ENCODE data around the gene DSCAM. TPM values are rescaled to one million over a fixed set of nuclear protein-coding genes. Genes with fewer than 3 reads are reported as not detected.

The DSCAM gene
- total RNA-seq, 4 donors from 2014 or later = 0.03 TPM; not detected in 3

DNA sequence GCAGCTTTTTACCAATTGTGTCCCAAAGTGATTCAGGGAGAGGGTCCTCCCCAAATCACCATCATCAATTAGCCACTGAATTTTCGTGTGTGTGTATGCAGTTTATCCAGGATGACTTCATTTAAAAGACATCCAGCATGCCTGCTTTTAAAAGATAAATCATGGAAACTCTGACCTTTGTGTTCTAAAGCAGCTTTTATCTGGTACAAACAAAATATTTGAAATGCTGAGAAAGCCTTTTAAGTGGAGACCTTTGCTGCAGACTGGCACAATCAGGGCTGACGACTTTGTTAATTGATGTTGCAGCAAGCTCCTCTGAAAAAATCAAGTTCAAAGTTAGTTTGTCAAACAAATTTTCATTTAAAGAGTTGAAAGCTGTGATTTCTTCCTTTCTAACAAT lies 875.0 kb downstream of the DSCAM start:
- ATAC-seq = no peak
- Histone ChIP-seq H3K27me3 (peaks cover 0 to 4% (median 0%) of the 10 kb centered on the region in 3 donors), H3K9me3 (no peaks in the 10 kb centered on the region), H3K27ac (no peak overlapping the region), H3K4me3 (no peak overlapping the region), H3K36me3 (no peaks in the 10 kb centered on the region), H3K4me1 (no peaks in the 10 kb centered on the region)
- intact Hi-C loops (cut with DNase I; ENCODE audit: low total_unique reads) (no loop called here), in situ Hi-C loops (cut with MboI; ENCODE audit: low sequenced_read_pairs in 4 of 4) (no loop called here)
- TF ChIP-seq, protein P1, sequence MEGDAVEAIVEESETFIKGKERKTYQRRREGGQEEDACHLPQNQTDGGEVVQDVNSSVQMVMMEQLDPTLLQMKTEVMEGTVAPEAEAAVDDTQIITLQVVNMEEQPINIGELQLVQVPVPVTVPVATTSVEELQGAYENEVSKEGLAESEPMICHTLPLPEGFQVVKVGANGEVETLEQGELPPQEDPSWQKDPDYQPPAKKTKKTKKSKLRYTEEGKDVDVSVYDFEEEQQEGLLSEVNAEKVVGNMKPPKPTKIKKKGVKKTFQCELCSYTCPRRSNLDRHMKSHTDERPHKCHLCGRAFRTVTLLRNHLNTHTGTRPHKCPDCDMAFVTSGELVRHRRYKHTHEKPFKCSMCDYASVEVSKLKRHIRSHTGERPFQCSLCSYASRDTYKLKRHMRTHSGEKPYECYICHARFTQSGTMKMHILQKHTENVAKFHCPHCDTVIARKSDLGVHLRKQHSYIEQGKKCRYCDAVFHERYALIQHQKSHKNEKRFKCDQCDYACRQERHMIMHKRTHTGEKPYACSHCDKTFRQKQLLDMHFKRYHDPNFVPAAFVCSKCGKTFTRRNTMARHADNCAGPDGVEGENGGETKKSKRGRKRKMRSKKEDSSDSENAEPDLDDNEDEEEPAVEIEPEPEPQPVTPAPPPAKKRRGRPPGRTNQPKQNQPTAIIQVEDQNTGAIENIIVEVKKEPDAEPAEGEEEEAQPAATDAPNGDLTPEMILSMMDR (IDR thresholded peaks at IDR 0.05 in 4 of 5, conservative IDR thresholded peaks at IDR 0.05 in 1 of 5) = no peak
- no peak for TF ChIP-seq POLR2A (IDR thresholded peaks at IDR 0.05)
- DNase-seq = no peak

DNA sequence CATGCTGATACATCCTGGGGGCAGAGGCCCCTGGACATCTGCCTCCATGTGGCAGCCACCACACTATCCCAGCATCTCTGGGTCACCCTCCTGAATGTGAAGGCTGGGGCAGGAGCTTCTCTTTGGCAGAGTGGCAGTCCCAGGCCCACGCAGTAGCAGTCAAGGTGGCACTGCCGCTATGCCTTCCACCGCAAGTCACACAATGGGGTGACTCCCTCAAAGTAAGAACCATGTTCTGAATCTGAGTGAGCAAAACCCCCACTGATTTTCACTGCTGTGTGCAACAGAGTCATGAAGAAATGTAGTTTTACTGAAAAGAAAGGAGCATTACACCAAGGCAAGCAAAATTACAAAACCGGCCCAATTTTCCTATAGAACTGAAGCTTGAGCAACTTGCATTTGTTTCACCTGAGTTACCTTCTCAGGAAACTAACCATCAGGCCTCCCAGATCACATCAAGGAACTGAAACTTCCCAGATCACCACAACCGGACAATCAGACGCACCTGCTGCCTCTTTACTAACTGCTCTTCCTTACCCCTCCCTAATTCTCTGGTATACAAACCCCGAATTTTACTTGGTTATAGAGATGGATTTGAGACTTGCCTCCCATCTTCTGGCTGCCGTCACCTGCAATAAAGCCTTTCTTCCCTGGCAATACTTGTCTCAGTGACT lies 877.1 kb downstream of the DSCAM start:
- intact Hi-C loops (cut with DNase I; ENCODE audit: low total_unique reads) (no loop called here), in situ Hi-C loops (cut with MboI; ENCODE audit: low sequenced_read_pairs in 4 of 4) (no loop called here)
- no peak for TF ChIP-seq POLR2A (IDR thresholded peaks at IDR 0.05)
- TF ChIP-seq, protein P1 (IDR thresholded peaks at IDR 0.05 in 4 of 5, conservative IDR thresholded peaks at IDR 0.05 in 1 of 5) = no peak
- Histone ChIP-seq H3K36me3 (no peaks in the 10 kb centered on the region), H3K27ac (no peak overlapping the region), H3K4me1 (no peaks in the 10 kb centered on the region), H3K9me3 (no peaks in the 10 kb centered on the region), H3K27me3 (peaks cover 0 to 4% (median 0%) of the 10 kb centered on the region in 3 donors), H3K4me3 (no peak overlapping the region)
- DNase-seq = no peak
- ATAC-seq = no peak

DNA sequence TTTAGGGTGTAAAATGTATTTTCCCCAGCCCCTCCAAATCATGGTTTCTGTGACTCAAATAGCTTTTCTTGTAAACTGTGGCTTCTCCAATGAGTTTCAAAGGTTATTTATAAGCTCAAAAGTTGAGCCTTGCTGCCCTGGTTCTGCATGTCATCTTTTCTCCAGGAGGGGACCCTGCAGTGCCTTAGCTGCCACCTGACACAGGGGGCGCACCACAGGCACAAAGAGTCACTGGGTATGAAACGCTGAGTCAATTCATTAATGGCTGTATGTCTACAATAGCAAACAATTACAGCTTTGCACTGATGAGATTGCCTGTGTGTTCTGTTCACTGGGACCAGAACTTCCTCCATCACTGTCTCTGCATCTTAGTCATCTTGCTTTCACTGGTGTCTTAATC lies 878.9 kb downstream of the DSCAM start:
- no peak for DNase-seq
- intact Hi-C loops (cut with DNase I; ENCODE audit: low total_unique reads) = no loop called here

DNA sequence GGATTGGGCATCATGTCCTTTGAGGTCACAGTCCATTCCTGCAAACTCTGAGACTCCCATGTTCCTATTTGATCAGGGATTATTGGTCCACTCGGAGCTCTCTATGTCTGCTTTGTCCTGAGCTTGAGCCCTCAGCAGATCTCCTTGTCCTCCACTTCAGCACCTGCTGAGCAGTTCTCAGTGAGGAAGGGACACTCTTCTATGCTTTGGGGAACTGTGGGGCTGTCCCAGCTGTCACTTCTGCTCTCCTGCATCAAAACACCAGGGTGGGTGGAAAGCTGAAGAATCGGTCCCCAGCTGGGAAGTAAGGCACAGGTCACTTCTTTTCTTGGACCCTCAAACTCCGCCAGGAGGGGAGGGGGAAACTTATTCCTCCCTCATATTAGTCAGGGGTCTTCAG lies 880.2 kb downstream of the DSCAM start:
- H3K36me3 ChIP-seq = no peaks in the 10 kb centered on the region
- intact Hi-C loops (cut with DNase I; ENCODE audit: low total_unique reads) = no loop called here
- H3K4me3 ChIP-seq = no peak overlapping the region
- no peaks in the 10 kb centered on the region for H3K9me3 ChIP-seq
- ATAC-seq (no peak), DNase-seq (no peak)
- in situ Hi-C loops (cut with MboI; ENCODE audit: low sequenced_read_pairs in 4 of 4) = no loop called here
- H3K27me3 ChIP-seq = no peaks in the 10 kb centered on the region
- TF ChIP-seq, protein P1 (IDR thresholded peaks at IDR 0.05 in 4 of 5, conservative IDR thresholded peaks at IDR 0.05 in 1 of 5) = no peak
- no peak for TF ChIP-seq POLR2A (IDR thresholded peaks at IDR 0.05)
- H3K4me1 ChIP-seq = no peaks in the 10 kb centered on the region
- no peak overlapping the region for H3K27ac ChIP-seq

More for the DNA sequence above, 878.9 kb downstream of the DSCAM start:
- Histone ChIP-seq H3K9me3 (no peaks in the 10 kb centered on the region), H3K36me3 (no peaks in the 10 kb centered on the region), H3K27ac (no peak overlapping the region), H3K4me1 (no peaks in the 10 kb centered on the region), H3K27me3 (no peaks in the 10 kb centered on the region), H3K4me3 (no peak overlapping the region)
- in situ Hi-C loops (cut with MboI; ENCODE audit: low sequenced_read_pairs in 4 of 4) = no loop called here
- no peak for ATAC-seq
- TF ChIP-seq, protein P1 (IDR thresholded peaks at IDR 0.05 in 4 of 5, conservative IDR thresholded peaks at IDR 0.05 in 1 of 5) = no peak
- TF ChIP-seq POLR2A (IDR thresholded peaks at IDR 0.05) = no peak

DNA sequence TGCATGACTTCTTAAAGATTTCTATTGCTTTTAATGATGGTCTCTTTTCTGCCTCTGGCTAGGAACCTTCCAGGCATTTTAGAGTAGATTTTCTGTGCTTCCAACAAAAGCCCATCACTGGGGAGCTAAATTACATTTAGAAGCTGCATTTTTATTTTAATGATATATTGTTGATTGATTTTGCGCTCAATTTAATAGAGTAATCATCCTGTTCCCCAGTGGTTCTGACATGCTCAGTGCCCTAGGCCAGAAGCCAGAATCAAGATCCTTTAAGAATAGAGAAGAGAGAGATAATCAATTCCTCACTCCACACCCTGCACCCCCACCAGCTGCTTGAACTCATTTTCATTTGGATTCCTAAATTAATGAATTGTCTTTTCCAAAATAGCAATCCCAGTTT lies 881.9 kb downstream of the DSCAM start:
- intact Hi-C loops (cut with DNase I; ENCODE audit: low total_unique reads) = no loop called here
- H3K4me1 ChIP-seq = no peaks in the 10 kb centered on the region
- H3K27ac ChIP-seq = no peak overlapping the region
- TF ChIP-seq, protein P1 (IDR thresholded peaks at IDR 0.05 in 4 of 5, conservative IDR thresholded peaks at IDR 0.05 in 1 of 5) = no peak
- no peak for TF ChIP-seq POLR2A (IDR thresholded peaks at IDR 0.05)
- in situ Hi-C loops (cut with MboI; ENCODE audit: low sequenced_read_pairs in 4 of 4) = no loop called here
- DNase-seq (no peak), ATAC-seq (no peak)
- no peaks in the 10 kb centered on the region for H3K27me3 ChIP-seq
- no peak overlapping the region for H3K4me3 ChIP-seq
- H3K36me3 ChIP-seq = no peaks in the 10 kb centered on the region
- H3K9me3 ChIP-seq = no peaks in the 10 kb centered on the region
